H1 (cell line): ENCODE measurements around the gene BDKRB1. TPM values are rescaled to one million over a fixed set of nuclear protein-coding genes. Genes with fewer than 3 reads are reported as not detected.

Experiments
- CTCF ChIA-PET: fragments of 300-600 bp; sonication (Branson Sonifier 250); formaldehyde crosslinking; loops from one replicate; lab custom pipeline; 2021; ENCODE audit not compliant: partially characterized antibody; lab: Charles Lee
- POLR2A ChIA-PET: fragments of 300-600 bp; sonication (Branson Sonifier 250); formaldehyde crosslinking; loops from one replicate; lab custom pipeline; 2021; ENCODE audit warnings: inconsistent platforms; ENCODE audit not compliant: partially characterized antibody; lab: Charles Lee
- DNase-seq, 2 experiments: peaks; one replicate each; pipeline versions ENCODE4 v3.0.0 to v3.0.0-alpha.2; 2010 to 2022; ENCODE audit warnings: low spot score in 2 of 2, low read depth in 1 of 2, mixed read lengths in 1 of 2
- FAIRE-seq: peaks from 2 replicates; lab custom pipeline; 2011; peaks lifted over from hg19 to GRCh38; lab: Jason Lieb, UNC
- H2AFZ ChIP-seq: 2 replicates; pipeline ENCODE4 v1.8.1; 2012; ENCODE audit warnings: low read length, inconsistent platforms
- H2AK5ac ChIP-seq: 2 replicates; pipeline ENCODE4 v1.6.1; 2013; ENCODE audit warnings: low read depth, low read length
- H2BK120ac ChIP-seq: replicated peaks from 2 replicates; pipeline ENCODE3; 2013; ENCODE audit warnings: low read depth, low read length, inconsistent platforms
- H2BK12ac ChIP-seq: 2 replicates; pipeline ENCODE4 v1.6.1; 2013; ENCODE audit warnings: low read depth, low read length
- H2BK15ac ChIP-seq: 2 replicates; pipeline ENCODE4 v1.6.1; 2013; ENCODE audit warnings: low read length
- H2BK20ac ChIP-seq: 2 replicates; pipeline ENCODE4 v1.6.1; 2013; ENCODE audit warnings: low read length
- H2BK5ac ChIP-seq: 2 replicates; pipeline ENCODE4 v1.6.1; 2013; ENCODE audit warnings: low read depth, low read length
- H3K14ac ChIP-seq: 2 replicates; pipeline ENCODE4 v1.6.1; 2013; ENCODE audit warnings: inconsistent platforms; ENCODE audit not compliant: insufficient read length
- H3K18ac ChIP-seq: 2 replicates; pipeline ENCODE4 v1.6.1; 2013; ENCODE audit warnings: low read length; ENCODE audit errors: extremely low read depth
- H3K23ac ChIP-seq: 2 replicates; pipeline ENCODE4 v1.6.1; 2013; ENCODE audit warnings: inconsistent platforms; ENCODE audit not compliant: insufficient read length
- H3K23me2 ChIP-seq: 2 replicates; pipeline ENCODE4 v1.6.1; 2013; ENCODE audit warnings: low read depth, low read length
- H3K27ac ChIP-seq: 2 replicates; pipeline ENCODE4 v1.6.1; 2011; ENCODE audit warnings: low read depth, low read length, inconsistent platforms
- H3K27me3 ChIP-seq, 4 experiments: replicated peaks in 1 of 4; 1 replicate in 1 of 4; 2 replicates in 3 of 4; pipeline versions ENCODE4 v1.6.1 to v1.8.1; 2011 to 2013; ENCODE audit warnings: low read length in 3 of 4, mild to moderate bottlenecking in 3 of 4, inconsistent platforms in 2 of 4, mixed read lengths in 2 of 4, moderate library complexity in 1 of 4; ENCODE audit not compliant: control insufficient read depth in 3 of 4, insufficient read depth in 3 of 4; ENCODE audit errors: extremely low read depth in 1 of 4
- H3K36me3 ChIP-seq, 4 experiments: 2 replicates each; pipeline versions ENCODE4 v1.6.1 to v1.8.1; 2011 to 2013; ENCODE audit warnings: mild to moderate bottlenecking in 4 of 4, low read length in 3 of 4, moderate library complexity in 2 of 4, control low read depth in 1 of 4, inconsistent platforms in 1 of 4; ENCODE audit not compliant: insufficient read depth in 4 of 4, control insufficient read depth in 2 of 4
- H3K4ac ChIP-seq: replicated peaks from 2 replicates; pipeline ENCODE3; 2013; ENCODE audit warnings: low read length, low read depth, mixed read lengths, inconsistent platforms; ENCODE audit not compliant: insufficient read length
- H3K4me1 ChIP-seq, 4 experiments: replicated peaks in 1 of 4; 1 replicate in 1 of 4; 2 replicates in 3 of 4; pipeline versions ENCODE4 v1.6.1 to v1.8.1; 2011 to 2013; ENCODE audit warnings: low read length in 3 of 4, inconsistent platforms in 2 of 4, mixed read lengths in 1 of 4; ENCODE audit not compliant: insufficient read depth in 4 of 4, control insufficient read depth in 3 of 4
- H3K4me2 ChIP-seq, 2 experiments: 2 replicates each; pipeline versions ENCODE4 v1.6.1 to v1.8.1; 2011 to 2013; ENCODE audit warnings: low read depth in 2 of 2, low read length in 2 of 2, control low read depth in 1 of 2, inconsistent platforms in 1 of 2, mild to moderate bottlenecking in 1 of 2; ENCODE audit not compliant: insufficient read depth in 1 of 2
- H3K4me3 ChIP-seq, 4 experiments: fragments of 200-600, 300-600 bp in 1 of 4; sonication (generic), shearing (Covaris generic), sonication (Bioruptor Twin) in 1 of 4; 2 replicates each; pipeline versions ENCODE4 v1.5.1 to v1.8.1; 2011 to 2016; ENCODE audit warnings: low read length in 4 of 4, low read depth in 3 of 4, control low read depth in 2 of 4, inconsistent platforms in 2 of 4, mild to moderate bottlenecking in 2 of 4, mixed read lengths in 1 of 4, moderate library complexity in 1 of 4; ENCODE audit not compliant: insufficient read depth in 2 of 4; ENCODE audit errors: extremely low read depth in 1 of 4
- H3K56ac ChIP-seq: replicated peaks from 2 replicates; pipeline ENCODE3; 2013; ENCODE audit warnings: low read depth, mild to moderate bottlenecking, mixed read lengths, low read length, inconsistent platforms; ENCODE audit not compliant: insufficient read length
- H3K79me1 ChIP-seq: 2 replicates; pipeline ENCODE4 v1.6.1; 2013; ENCODE audit warnings: low read depth, low read length, control low read depth
- H3K79me2 ChIP-seq, 2 experiments: 2 replicates each; pipeline versions ENCODE4 v1.6.1 to v1.8.1; 2012 to 2013; ENCODE audit warnings: low read length in 2 of 2, mild to moderate bottlenecking in 2 of 2, inconsistent platforms in 1 of 2; ENCODE audit not compliant: insufficient read depth in 2 of 2, control insufficient read depth in 1 of 2
- H3K9ac ChIP-seq, 4 experiments: replicated peaks in 1 of 4; 1 replicate in 1 of 4; 2 replicates in 3 of 4; pipeline versions ENCODE4 v1.6.1 to v1.8.1; 2011 to 2013; ENCODE audit warnings: low read depth in 3 of 4, low read length in 3 of 4, control low read depth in 2 of 4, mild to moderate bottlenecking in 2 of 4, moderate library complexity in 2 of 4, inconsistent platforms in 1 of 4; ENCODE audit errors: extremely low read depth in 1 of 4
- H3K9me3 ChIP-seq, 2 experiments: 2 replicates each; pipeline versions ENCODE4 v1.6.1 to v1.8.1; 2012 to 2013; ENCODE audit warnings: mild to moderate bottlenecking in 2 of 2, moderate library complexity in 2 of 2, control low read depth in 1 of 2, inconsistent platforms in 1 of 2, low read depth in 1 of 2, low read length in 1 of 2, mixed read lengths in 1 of 2; ENCODE audit not compliant: insufficient read depth in 2 of 2
- H4K20me1 ChIP-seq, 2 experiments: replicated peaks in 1 of 2; 2 replicates each; pipeline versions ENCODE3 to v1.8.1; 2011 to 2013; ENCODE audit warnings: inconsistent platforms in 2 of 2, low read length in 2 of 2, mild to moderate bottlenecking in 1 of 2; ENCODE audit not compliant: insufficient read depth in 2 of 2, control insufficient read depth in 1 of 2
- H4K5ac ChIP-seq: 2 replicates; pipeline ENCODE4 v1.6.1; 2013; ENCODE audit warnings: low read length, low read depth, mixed read lengths, inconsistent platforms; ENCODE audit not compliant: insufficient read length
- H4K8ac ChIP-seq: 2 replicates; pipeline ENCODE4 v1.8.0; 2013; ENCODE audit warnings: mild to moderate bottlenecking, moderate library complexity, low read length, inconsistent platforms; ENCODE audit not compliant: insufficient read depth; ENCODE audit errors: extremely low read depth
- H4K91ac ChIP-seq: replicated peaks from 2 replicates; pipeline ENCODE3; 2013; ENCODE audit warnings: low read length, mixed read lengths, inconsistent platforms; ENCODE audit not compliant: insufficient read length
- CBX5 ChIP-seq: fragments of 300-800, 300-1000 bp; sonication (generic); IDR thresholded peaks from 2 replicates; pipeline ENCODE4 v1.7.1; 2016; ENCODE audit warnings: antibody characterized with exemption, low read length, low read depth
- CHD2 ChIP-seq: IDR thresholded peaks from 2 replicates; pipeline ENCODE4 v1.6.1; 2012; ENCODE audit warnings: low read length, improper control_type of control experiment
- EP300 ChIP-seq, 2 experiments: IDR thresholded peaks; 1 replicate in 1 of 2; 2 replicates in 1 of 2; pipeline ENCODE4 v1.6.1; 2011 to 2012; ENCODE audit warnings: low read depth in 2 of 2, low read length in 2 of 2, mild to moderate bottlenecking in 2 of 2, borderline replicate concordance in 1 of 2, inconsistent platforms in 1 of 2, moderate library complexity in 1 of 2
- HDAC2 ChIP-seq, 2 experiments: fragments of 300-600 bp in 1 of 2; sonication (generic) in 1 of 2; IDR thresholded peaks; 2 replicates each; pipeline ENCODE4 v1.6.1; 2011 to 2012; ENCODE audit warnings: low read depth in 2 of 2, low read length in 2 of 2, mild to moderate bottlenecking in 2 of 2, moderate library complexity in 2 of 2, borderline replicate concordance in 1 of 2, inconsistent platforms in 1 of 2
- HDAC6 ChIP-seq: IDR thresholded peaks from one replicate; pipeline ENCODE4 v1.7.1; 2012; ENCODE audit warnings: low read depth, mild to moderate bottlenecking, inconsistent platforms, low read length, moderate library complexity
- NANOG ChIP-seq: IDR thresholded peaks from 2 replicates; pipeline ENCODE4 v1.6.1; 2011; ENCODE audit warnings: low read length, low read depth, mild to moderate bottlenecking, inconsistent platforms; ENCODE audit not compliant: insufficient read depth, poor library complexity, severe bottlenecking
- SUZ12 ChIP-seq: fragments of 200-600 bp; sonication (generic); IDR thresholded peaks from 2 replicates; pipeline ENCODE4 v1.6.1; 2012; ENCODE audit warnings: mild to moderate bottlenecking, inconsistent platforms, low read length, moderate library complexity, mixed read lengths
- TBP ChIP-seq: IDR thresholded peaks from 2 replicates; pipeline ENCODE4 v1.6.1; 2011; ENCODE audit warnings: low read depth, low read length, improper control_type of control experiment
- TEAD4 ChIP-seq: IDR thresholded peaks from 2 replicates; pipeline ENCODE4 v1.6.1; 2012; ENCODE audit warnings: low read depth, low read length, inconsistent platforms, mixed read lengths
- WGBS, 2 experiments: shearing (Covaris generic) in 1 of 2; methylation state at CpG; one replicate each; pipeline versions ENCODE4 v1.1.6 to v1.1.7; 2013 to 2015; ENCODE audit warnings: low lambda C conversion rate in 2 of 2, mixed read lengths in 2 of 2, inconsistent platforms in 1 of 2, low coverage in 1 of 2, missing lambda C conversion rate in 1 of 2; ENCODE audit not compliant: insufficient replicate concordance in 2 of 2, insufficient coverage in 1 of 2, insufficient read length in 1 of 2; ENCODE audit errors: extremely low coverage in 1 of 2, missing lambda C conversion rate in 1 of 2; 5-methylcytosine and 5-hydroxymethylcytosine counted together
- polyA plus RNA-seq, 7 experiments: library from polyadenylated mRNA; depleted of rRNA in 3 of 7; stranded (reverse) in 5 of 7; unstranded in 2 of 7; fragments of >200 nt in 5 of 7; fragments of 200-250 nt in 2 of 7; gene quantifications; 1 replicate in 5 of 7; 2 replicates in 1 of 7; 4 replicates in 1 of 7; pipeline versions ENCODE4 v1.2.1 to v1.2.3, GENCODE V29; 2011 to 2013; ENCODE audit warnings: missing spikeins in 2 of 7, mixed read lengths in 2 of 7
- total RNA-seq: library from RNA; stranded (reverse); fragmentation: NEBNext Ultra II Directional; extraction: Animal tissue kit (Norgen Biotek cat#: 25700); gene quantifications from 2 replicates; pipeline ENCODE4 v1.2.1, GENCODE V29; 2021
- TF ChIP-seq, protein P1 (sequence below): IDR thresholded peaks from 2 replicates; pipeline ENCODE4 v1.6.1; 2012; ENCODE audit warnings: inconsistent platforms
- TF ChIP-seq, protein P2 (sequence below), 3 experiments: IDR thresholded peaks; 1 replicate in 2 of 3; 2 replicates in 1 of 3; pipeline versions ENCODE4 v1.5.1 to v1.6.1; 2011; ENCODE audit warnings: low read length in 3 of 3, mild to moderate bottlenecking in 3 of 3, inconsistent platforms in 2 of 3, low read depth in 1 of 3, moderate library complexity in 1 of 3; ENCODE audit not compliant: insufficient read depth in 1 of 3; ENCODE audit errors: control extremely low read depth in 1 of 3

Gene BDKRB1
- total and polyA plus RNA-seq, 2 of the 8 experiments (the other 6 are each of a cell fraction or from before 2014, with no cell fraction given), result 0.27 TPM; not detected in 1

DNA sequence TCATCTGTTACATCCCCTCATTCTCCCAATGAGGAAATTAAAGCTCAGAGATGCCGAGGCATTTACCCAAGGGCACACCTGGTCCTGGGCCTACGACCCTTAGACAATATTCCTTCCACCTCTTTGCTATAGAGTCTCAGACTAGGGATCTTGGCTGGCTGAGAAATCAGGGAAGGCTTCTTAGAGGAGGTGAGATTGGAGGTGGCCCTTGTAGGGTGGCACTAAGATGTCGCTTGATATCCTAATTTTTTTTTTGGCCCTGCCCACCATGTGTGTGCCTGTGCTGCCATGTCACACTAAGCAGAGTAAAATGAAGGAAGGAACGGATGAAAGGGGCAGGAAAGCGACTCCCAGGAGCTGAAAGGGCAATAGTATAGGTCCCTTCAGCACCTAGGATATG lies 30.8 kb upstream of the BDKRB1 start:
- FAIRE-seq (no peak), DNase-seq (no peak)
- Histone ChIP-seq H4K20me1 (no peaks in the 10 kb centered on the region), H2BK20ac (no peak overlapping the region), H4K91ac (no peak overlapping the region), H4K8ac (no peak overlapping the region), H3K56ac (no peak overlapping the region), H3K23ac (no peak overlapping the region), H3K27me3 (no peaks in the 10 kb centered on the region), H3K79me2 (no peaks in the 10 kb centered on the region), H3K36me3 (no peaks in the 10 kb centered on the region), H3K4me3 (no peak overlapping the region), H3K79me1 (no peaks in the 10 kb centered on the region), H3K18ac (no peak overlapping the region), H3K9ac (no peak overlapping the region), H2BK12ac (no peak overlapping the region), H2BK15ac (no peak overlapping the region), H3K4ac (no peak overlapping the region), H3K27ac (no peak overlapping the region), H4K5ac (no peak overlapping the region), H2BK5ac (no peak overlapping the region), H3K9me3 (peaks cover 4 to 6% of the 10 kb centered on the region in 2 experiments; a peak in 2 of 4 replicates), H3K4me1 (no peaks in the 10 kb centered on the region), H3K14ac (no peak overlapping the region), H2AK5ac (no peak overlapping the region), H3K4me2 (no peak overlapping the region), H2AFZ (no peak overlapping the region), H3K23me2 (no peaks in the 10 kb centered on the region), H2BK120ac (no peak overlapping the region)
- 79% methylated on average over 5 of the region's 5 CpGs; no CpG with 5 or more reads in 1 of the 2 experiments for WGBS, 2 experiments
- ChIA-PET CTCF (interaction anchor here (0.8 to 2.3 kb wide), 9 partner anchors 9 to 126 kb away, joined by 3 to 9 read pairs (median 4); no protein-coding TSS in a partner anchor), POLR2A (no interaction called here)
- TF ChIP-seq HDAC2 (IDR thresholded peaks at IDR 0.05; ENCODE audit: borderline replicate concordance in 1 of 2, low read depth in 2 of 2, low read length in 2 of 2), result no peak
- no peak for TF ChIP-seq HDAC6
- TF ChIP-seq TBP, result no peak
- TF ChIP-seq CHD2, result no peak
- no peak for TF ChIP-seq SUZ12
- TF ChIP-seq CBX5, result no peak
- TF ChIP-seq, protein P1, sequence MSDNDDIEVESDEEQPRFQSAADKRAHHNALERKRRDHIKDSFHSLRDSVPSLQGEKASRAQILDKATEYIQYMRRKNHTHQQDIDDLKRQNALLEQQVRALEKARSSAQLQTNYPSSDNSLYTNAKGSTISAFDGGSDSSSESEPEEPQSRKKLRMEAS, result no peak
- TF ChIP-seq EP300 (IDR thresholded peaks at IDR 0.05; ENCODE audit: borderline replicate concordance in 1 of 2, low read depth in 2 of 2, low read length in 2 of 2), result no peak
- TF ChIP-seq TEAD4, result no peak
- TF ChIP-seq, protein P2, sequence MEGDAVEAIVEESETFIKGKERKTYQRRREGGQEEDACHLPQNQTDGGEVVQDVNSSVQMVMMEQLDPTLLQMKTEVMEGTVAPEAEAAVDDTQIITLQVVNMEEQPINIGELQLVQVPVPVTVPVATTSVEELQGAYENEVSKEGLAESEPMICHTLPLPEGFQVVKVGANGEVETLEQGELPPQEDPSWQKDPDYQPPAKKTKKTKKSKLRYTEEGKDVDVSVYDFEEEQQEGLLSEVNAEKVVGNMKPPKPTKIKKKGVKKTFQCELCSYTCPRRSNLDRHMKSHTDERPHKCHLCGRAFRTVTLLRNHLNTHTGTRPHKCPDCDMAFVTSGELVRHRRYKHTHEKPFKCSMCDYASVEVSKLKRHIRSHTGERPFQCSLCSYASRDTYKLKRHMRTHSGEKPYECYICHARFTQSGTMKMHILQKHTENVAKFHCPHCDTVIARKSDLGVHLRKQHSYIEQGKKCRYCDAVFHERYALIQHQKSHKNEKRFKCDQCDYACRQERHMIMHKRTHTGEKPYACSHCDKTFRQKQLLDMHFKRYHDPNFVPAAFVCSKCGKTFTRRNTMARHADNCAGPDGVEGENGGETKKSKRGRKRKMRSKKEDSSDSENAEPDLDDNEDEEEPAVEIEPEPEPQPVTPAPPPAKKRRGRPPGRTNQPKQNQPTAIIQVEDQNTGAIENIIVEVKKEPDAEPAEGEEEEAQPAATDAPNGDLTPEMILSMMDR (IDR thresholded peaks at IDR 0.05; ENCODE audit: control extremely low read depth in 1 of 3, insufficient read depth in 1 of 3, low read depth in 1 of 3, low read length in 3 of 3), result no peak
- no peak for TF ChIP-seq NANOG
